A549 (cell line): ENCODE results near the gene SAPCD2.

ENCODE experiments used
- CHD2 ChIP-seq: fragments of 150-350 bp; IDR thresholded peaks from 2 replicates; pipeline ENCODE4 v1.6.1; 2014; ENCODE audit warnings: low read length; ENCODE audit not compliant: partially characterized antibody
- EP300 ChIP-seq, 2 experiments: fragments of >200 bp; sonication (Bioruptor Twin); formaldehyde crosslinking; IDR thresholded peaks; 2 replicates in 1 of 2; 3 replicates in 1 of 2; pipeline ENCODE4 v1.6.1; 2016 to 2017
- JUNB ChIP-seq: fragments of >200 bp; sonication (Bioruptor Twin); formaldehyde crosslinking; IDR thresholded peaks from 2 replicates; pipeline ENCODE4 v1.6.1; 2016
- MAZ ChIP-seq: fragments of 150-350 bp; IDR thresholded peaks from 2 replicates; pipeline ENCODE4 v1.6.1; 2014; ENCODE audit warnings: antibody characterized with exemption, low read depth, low read length, borderline replicate concordance
- NFE2L2 ChIP-seq: fragments of 150-350 bp; conservative IDR thresholded peaks from 2 replicates; pipeline ENCODE4 v1.6.1; 2014; ENCODE audit warnings: low read length
- POLR2A ChIP-seq: IDR thresholded peaks from 2 replicates; pipeline ENCODE4 v1.6.1; 2012; ENCODE audit warnings: mild to moderate bottlenecking, low read length
- RCOR1 ChIP-seq: fragments of 150-350 bp; IDR thresholded peaks from 2 replicates; pipeline ENCODE4 v1.6.1; 2014; ENCODE audit warnings: antibody characterized with exemption, low read length, low read depth
- RFX5 ChIP-seq: fragments of 450-650 bp; IDR thresholded peaks from 2 replicates; pipeline ENCODE4 v1.7.1; 2014; ENCODE audit warnings: antibody characterized with exemption, mild to moderate bottlenecking, moderate library complexity
- SMC3 ChIP-seq: fragments of >200 bp; sonication (Bioruptor Twin); formaldehyde crosslinking; IDR thresholded peaks from 3 replicates; pipeline ENCODE4 v1.6.1; 2018; ENCODE audit warnings: inconsistent platforms
- ZFP36 ChIP-seq: fragments of 450-650 bp; IDR thresholded peaks from 2 replicates; pipeline ENCODE4 v1.6.1; 2014; ENCODE audit warnings: borderline replicate concordance; ENCODE audit not compliant: partially characterized antibody
- ZNF302 ChIP-seq: fragments of 250-450 bp; sonication (Bioruptor Pico); IDR thresholded peaks from 2 replicates; pipeline ENCODE4 v1.9.0; 2021; ENCODE audit warnings: inconsistent platforms, mild to moderate bottlenecking, moderate library complexity
- TF ChIP-seq, protein P1 (sequence below): fragments of >200 bp; sonication (Bioruptor Twin); formaldehyde crosslinking; IDR thresholded peaks from 3 replicates; pipeline ENCODE4 v1.5.1; 2016

DNA sequence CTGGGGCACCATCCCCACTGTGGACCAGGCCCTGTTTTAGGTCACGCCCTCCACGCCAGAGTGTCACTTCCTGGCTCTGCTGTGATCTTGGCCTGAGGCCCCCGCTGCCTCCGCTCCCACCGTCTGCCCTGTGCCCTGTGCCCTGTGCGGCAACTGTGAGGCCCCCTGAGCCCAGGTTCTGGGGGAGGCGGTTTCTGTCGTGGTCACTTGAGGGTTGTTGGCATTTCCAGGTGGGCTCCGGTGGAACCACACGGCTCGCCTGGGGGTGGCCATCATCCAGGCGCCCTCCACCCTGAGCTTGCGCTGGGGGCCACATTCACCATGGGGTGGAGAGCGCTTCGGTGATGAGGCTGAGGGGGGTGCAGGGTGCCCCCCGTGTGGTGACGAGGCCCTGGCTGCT is 37.6 kb upstream of the SAPCD2 start:
- no peak for TF ChIP-seq EP300 (IDR thresholded peaks at IDR 0.05)
- TF ChIP-seq MAZ = no peak
- TF ChIP-seq, protein P1, sequence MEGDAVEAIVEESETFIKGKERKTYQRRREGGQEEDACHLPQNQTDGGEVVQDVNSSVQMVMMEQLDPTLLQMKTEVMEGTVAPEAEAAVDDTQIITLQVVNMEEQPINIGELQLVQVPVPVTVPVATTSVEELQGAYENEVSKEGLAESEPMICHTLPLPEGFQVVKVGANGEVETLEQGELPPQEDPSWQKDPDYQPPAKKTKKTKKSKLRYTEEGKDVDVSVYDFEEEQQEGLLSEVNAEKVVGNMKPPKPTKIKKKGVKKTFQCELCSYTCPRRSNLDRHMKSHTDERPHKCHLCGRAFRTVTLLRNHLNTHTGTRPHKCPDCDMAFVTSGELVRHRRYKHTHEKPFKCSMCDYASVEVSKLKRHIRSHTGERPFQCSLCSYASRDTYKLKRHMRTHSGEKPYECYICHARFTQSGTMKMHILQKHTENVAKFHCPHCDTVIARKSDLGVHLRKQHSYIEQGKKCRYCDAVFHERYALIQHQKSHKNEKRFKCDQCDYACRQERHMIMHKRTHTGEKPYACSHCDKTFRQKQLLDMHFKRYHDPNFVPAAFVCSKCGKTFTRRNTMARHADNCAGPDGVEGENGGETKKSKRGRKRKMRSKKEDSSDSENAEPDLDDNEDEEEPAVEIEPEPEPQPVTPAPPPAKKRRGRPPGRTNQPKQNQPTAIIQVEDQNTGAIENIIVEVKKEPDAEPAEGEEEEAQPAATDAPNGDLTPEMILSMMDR = no peak
- no peak for TF ChIP-seq POLR2A
- no peak for TF ChIP-seq CHD2
- no peak for TF ChIP-seq JUNB
- TF ChIP-seq ZFP36 = no peak
- no peak for TF ChIP-seq NFE2L2
- no peak for TF ChIP-seq RCOR1
- no peak for TF ChIP-seq SMC3
- TF ChIP-seq ZNF302 (CRISPR knock-in tag) = no peak
- TF ChIP-seq RFX5 = no peak
